Osteocyte (in vitro differentiated cells): ENCODE measurements around the gene CACNA2D3. TPM values are rescaled to one million over a fixed set of nuclear protein-coding genes. Genes with fewer than 3 reads are reported as not detected.
A peak's percentile ranks its signal among the peaks of the same experiment; 100 is the strongest.

Source experiments
- DNase-seq: peaks from one replicate; pipeline ENCODE4 v3.0.0; 2021; ENCODE audit warnings: mixed read lengths; ENCODE audit not compliant: unreplicated experiment; ENCODE audit errors: extremely low spot score
- H3K27ac Mint-ChIP-seq: one replicate; pipeline ENCODE4 v1.8.0; 2021; ENCODE audit warnings: mild to moderate bottlenecking, mixed read lengths; ENCODE audit not compliant: unreplicated experiment
- H3K27me3 Mint-ChIP-seq: one replicate; pipeline ENCODE4 v1.8.0; 2021; ENCODE audit warnings: mixed read lengths; ENCODE audit not compliant: unreplicated experiment
- H3K36me3 Mint-ChIP-seq: one replicate; pipeline ENCODE4 v1.8.0; 2021; ENCODE audit warnings: mixed read lengths; ENCODE audit not compliant: unreplicated experiment
- H3K4me1 Mint-ChIP-seq: one replicate; pipeline ENCODE4 v1.8.0; 2021; ENCODE audit warnings: mixed read lengths; ENCODE audit not compliant: unreplicated experiment
- H3K4me3 Mint-ChIP-seq: one replicate; pipeline ENCODE4 v1.8.0; 2021; ENCODE audit warnings: mild to moderate bottlenecking, moderate library complexity, mixed read lengths; ENCODE audit not compliant: unreplicated experiment
- H3K9me3 Mint-ChIP-seq: one replicate; pipeline ENCODE4 v1.8.0; 2021; ENCODE audit warnings: mixed read lengths; ENCODE audit not compliant: unreplicated experiment
- CTCF ChIP-seq: fragments of 200-600 bp; sonication (generic); IDR thresholded peaks from 2 replicates; pipeline ENCODE4 v1.5.0; 2021; ENCODE audit warnings: antibody characterized with exemption, mild to moderate bottlenecking, moderate library complexity
- total RNA-seq: library from RNA; stranded (reverse); gene quantifications from 2 replicates; pipeline ENCODE4 v1.2.1, GENCODE V29; 2021

CACNA2D3 gene
- total RNA-seq, 1 donor from 2014 or later, result 0.46 TPM

- H3K9me3 Mint-ChIP-seq, result peaks cover 19% of the 10 kb centered on the region
- no peak for DNase-seq
- H3K4me3 Mint-ChIP-seq, result no peak overlapping the region
- TF ChIP-seq CTCF, result no peak
- no peaks in the 10 kb centered on the region for H3K36me3 Mint-ChIP-seq
- H3K4me1 Mint-ChIP-seq, result no peaks in the 10 kb centered on the region
- H3K27me3 Mint-ChIP-seq, result no peaks in the 10 kb centered on the region
- H3K27ac Mint-ChIP-seq, result no peak overlapping the region
Observed at GRCh38 chr3:54514006-54514405, 391.7 kb downstream of the CACNA2D3 start.

- DNase-seq, result no peak
- TF ChIP-seq CTCF, result no peak
- no peaks in the 10 kb centered on the region for H3K36me3 Mint-ChIP-seq
- H3K27me3 Mint-ChIP-seq, result no peaks in the 10 kb centered on the region
- peaks cover 19% of the 10 kb centered on the region for H3K9me3 Mint-ChIP-seq
- H3K4me3 Mint-ChIP-seq, result no peak overlapping the region
- no peak overlapping the region for H3K27ac Mint-ChIP-seq
- no peaks in the 10 kb centered on the region for H3K4me1 Mint-ChIP-seq
Observed at GRCh38 chr3:54514416-54514815, 392.1 kb downstream of the CACNA2D3 start.

- Mint-ChIP-seq H3K4me3 (no peak overlapping the region), H3K27ac (no peak overlapping the region), H3K4me1 (no peaks in the 10 kb centered on the region), H3K27me3 (no peaks in the 10 kb centered on the region), H3K36me3 (no peaks in the 10 kb centered on the region), H3K9me3 (peaks cover 14% of the 10 kb centered on the region)
- DNase-seq, result no peak
- TF ChIP-seq CTCF, result no peak
Observed at GRCh38 chr3:54515441-54516213, 393.3 kb downstream of the CACNA2D3 start.

GRCh38 chr3:54517424-54517823 lies 395.1 kb downstream of the CACNA2D3 start:
- Mint-ChIP-seq H3K27ac (no peak overlapping the region), H3K9me3 (peaks cover 13% of the 10 kb centered on the region), H3K27me3 (no peaks in the 10 kb centered on the region), H3K4me1 (no peaks in the 10 kb centered on the region), H3K36me3 (no peaks in the 10 kb centered on the region), H3K4me3 (no peak overlapping the region)
- TF ChIP-seq CTCF, result no peak
- no peak for DNase-seq

GRCh38 chr3:54518011-54518675 lies 395.8 kb downstream of the CACNA2D3 start:
- H3K27ac Mint-ChIP-seq, result no peak overlapping the region
- no peaks in the 10 kb centered on the region for H3K36me3 Mint-ChIP-seq
- peak; percentile 62 for DNase-seq
- no peak for TF ChIP-seq CTCF
- no peak overlapping the region for H3K4me3 Mint-ChIP-seq
- peaks cover 13% of the 10 kb centered on the region for H3K9me3 Mint-ChIP-seq
- H3K27me3 Mint-ChIP-seq, result no peaks in the 10 kb centered on the region
- H3K4me1 Mint-ChIP-seq, result no peaks in the 10 kb centered on the region
